Measurements from ENCODE around the gene CCL1.

CCL1 gene

DNA sequence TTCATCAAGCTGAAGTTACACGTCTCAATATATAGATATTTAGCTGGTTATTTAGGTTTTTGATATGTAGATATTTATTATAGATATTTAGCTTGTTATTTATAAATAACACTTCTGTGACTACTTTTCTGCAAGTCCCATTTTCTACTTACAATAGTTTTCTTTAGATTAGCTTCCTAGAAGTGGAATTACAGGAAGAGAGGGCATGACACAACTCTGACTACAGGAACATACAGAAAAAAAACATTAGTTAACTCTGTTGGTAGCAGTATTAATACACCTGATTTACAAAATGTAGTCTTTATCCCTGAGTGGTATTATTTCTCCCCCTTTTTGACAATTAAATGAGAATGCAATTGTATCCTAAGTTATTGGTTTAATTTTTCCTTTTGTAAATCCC, 21.2 kb upstream of the CCL1 start:
- TF ChIP-seq, protein P1, sequence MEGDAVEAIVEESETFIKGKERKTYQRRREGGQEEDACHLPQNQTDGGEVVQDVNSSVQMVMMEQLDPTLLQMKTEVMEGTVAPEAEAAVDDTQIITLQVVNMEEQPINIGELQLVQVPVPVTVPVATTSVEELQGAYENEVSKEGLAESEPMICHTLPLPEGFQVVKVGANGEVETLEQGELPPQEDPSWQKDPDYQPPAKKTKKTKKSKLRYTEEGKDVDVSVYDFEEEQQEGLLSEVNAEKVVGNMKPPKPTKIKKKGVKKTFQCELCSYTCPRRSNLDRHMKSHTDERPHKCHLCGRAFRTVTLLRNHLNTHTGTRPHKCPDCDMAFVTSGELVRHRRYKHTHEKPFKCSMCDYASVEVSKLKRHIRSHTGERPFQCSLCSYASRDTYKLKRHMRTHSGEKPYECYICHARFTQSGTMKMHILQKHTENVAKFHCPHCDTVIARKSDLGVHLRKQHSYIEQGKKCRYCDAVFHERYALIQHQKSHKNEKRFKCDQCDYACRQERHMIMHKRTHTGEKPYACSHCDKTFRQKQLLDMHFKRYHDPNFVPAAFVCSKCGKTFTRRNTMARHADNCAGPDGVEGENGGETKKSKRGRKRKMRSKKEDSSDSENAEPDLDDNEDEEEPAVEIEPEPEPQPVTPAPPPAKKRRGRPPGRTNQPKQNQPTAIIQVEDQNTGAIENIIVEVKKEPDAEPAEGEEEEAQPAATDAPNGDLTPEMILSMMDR (IDR thresholded peaks at IDR 0.05), result no peak
- DNase-seq (ENCODE audit: low spot score), result no peak
- no peak overlapping the region for H3K27ac ChIP-seq

GRCh38 chr17:34383216-34383615, 20.2 kb upstream of the CCL1 start:
- no peak overlapping the region for H3K27ac ChIP-seq
- TF ChIP-seq, protein P1 (IDR thresholded peaks at IDR 0.05), result no peak
- H3K4me3 ChIP-seq, result no peak overlapping the region
- DNase-seq (ENCODE audit: low spot score), result peak; percentile 28

More for the DNA sequence above, 21.2 kb upstream of the CCL1 start:
- no peak overlapping the region for H3K4me3 ChIP-seq

DNA sequence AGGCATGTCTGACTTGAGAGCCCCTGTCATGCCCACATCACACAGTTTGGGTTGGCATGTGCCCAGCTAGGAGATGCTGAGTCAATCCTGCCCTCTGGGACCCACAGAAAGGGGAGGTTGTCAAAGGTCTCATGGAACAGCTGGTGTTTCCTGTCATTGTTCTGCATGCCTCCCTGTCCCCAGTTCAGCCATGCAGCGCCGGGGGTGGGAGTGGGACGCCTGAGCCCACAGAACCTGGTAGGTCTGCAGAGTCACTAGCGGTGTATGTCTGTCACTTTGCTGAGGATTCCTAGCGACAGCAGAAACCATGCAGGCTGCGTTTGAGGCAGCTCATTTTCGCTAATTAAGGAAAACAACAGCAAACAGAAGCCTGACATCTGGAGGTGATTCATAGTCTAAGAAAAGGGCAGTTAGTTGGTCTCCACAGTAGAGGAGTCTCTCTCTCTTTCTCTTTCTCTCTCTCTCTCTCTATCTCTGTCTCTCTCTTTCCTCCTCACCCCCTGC, 19.6 kb upstream of the CCL1 start:
- TF ChIP-seq, protein P1 (IDR thresholded peaks at IDR 0.05), result no peak

GRCh38 chr17:34379868-34380267, 16.8 kb upstream of the CCL1 start:
- TF ChIP-seq, protein P1 (IDR thresholded peaks at IDR 0.05), result no peak
- H3K27ac ChIP-seq, result no peak overlapping the region
- H3K4me3 ChIP-seq, result no peak overlapping the region
- no peak for DNase-seq (ENCODE audit: low spot score)

More for the DNA sequence above, 19.6 kb upstream of the CCL1 start:
- H3K4me3 ChIP-seq, result no peak overlapping the region
- H3K27ac ChIP-seq, result no peak overlapping the region
- peak; percentile 69 for DNase-seq (ENCODE audit: low spot score)

DNA sequence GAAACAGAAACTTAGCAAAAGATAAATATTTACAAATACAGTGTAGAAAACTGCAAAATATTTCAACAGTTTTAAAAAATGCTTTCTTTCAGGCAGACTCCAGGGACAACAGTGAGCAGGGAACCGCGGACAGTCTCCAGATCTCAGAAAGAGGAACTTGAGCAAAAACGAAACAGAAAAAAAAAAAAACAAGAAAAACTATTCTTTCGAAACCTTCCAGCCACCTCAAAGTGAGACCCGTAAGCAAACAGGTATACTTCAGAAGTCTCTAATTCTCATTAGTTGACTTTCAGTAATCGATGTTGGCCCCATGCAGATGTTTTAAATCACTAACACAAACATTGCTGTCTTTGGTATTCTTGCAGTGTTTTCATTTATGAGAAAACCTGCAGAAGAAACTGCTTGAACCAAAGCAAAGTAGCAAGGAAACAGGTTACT, 15.7 kb upstream of the CCL1 start:
- TF ChIP-seq, protein P1 (IDR thresholded peaks at IDR 0.05), result no peak
- no peak overlapping the region for H3K4me3 ChIP-seq
- no peak for DNase-seq (ENCODE audit: low spot score)
- H3K27ac ChIP-seq, result no peak overlapping the region

GRCh38 chr17:34377078-34377823, 14.2 kb upstream of the CCL1 start:
- no peak for DNase-seq (ENCODE audit: low spot score)
- TF ChIP-seq, protein P1 (IDR thresholded peaks at IDR 0.05), result no peak
- H3K27ac ChIP-seq, result no peak overlapping the region

More at GRCh38 chr17:34377078-34377823, 14.2 kb upstream of the CCL1 start:
- no peak overlapping the region for H3K4me3 ChIP-seq

All from coronary artery (tissue), 2 donors.